GM19452 (cell line): ENCODE data around the gene TLCD3A.

Source experiments
- ATAC-seq: cut with Tn5 transposase; IDR thresholded peaks from one replicate; pipeline ENCODE4 v1.9.1; 2021; ENCODE audit not compliant: unreplicated experiment

Gene TLCD3A

GRCh38 chr17:705863-706262 is 26.5 kb upstream of the TLCD3A start:
- no peak for ATAC-seq

- ATAC-seq: no peak
Measured at GRCh38 chr17:708132-708531, 24.3 kb upstream of the TLCD3A start.

DNA sequence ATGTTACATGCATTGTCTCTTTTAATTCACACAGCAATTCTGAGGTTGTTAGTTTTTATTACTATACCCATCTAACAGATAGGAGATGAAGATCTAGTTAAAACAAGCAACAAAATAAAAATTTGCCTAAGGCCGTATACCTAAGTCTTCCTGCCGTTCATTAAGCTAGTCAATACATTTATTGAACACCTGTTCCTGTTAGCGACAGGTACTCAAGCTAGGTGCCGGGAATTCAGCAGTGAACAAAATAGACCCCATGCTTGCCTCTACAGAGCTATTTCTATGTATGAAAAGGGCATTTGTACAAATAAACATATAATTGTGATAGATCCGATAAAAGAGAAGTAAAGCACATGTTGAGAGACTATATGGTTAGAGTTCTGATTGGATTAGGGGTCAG is 14.3 kb upstream of the TLCD3A start:
- no peak for ATAC-seq

DNA sequence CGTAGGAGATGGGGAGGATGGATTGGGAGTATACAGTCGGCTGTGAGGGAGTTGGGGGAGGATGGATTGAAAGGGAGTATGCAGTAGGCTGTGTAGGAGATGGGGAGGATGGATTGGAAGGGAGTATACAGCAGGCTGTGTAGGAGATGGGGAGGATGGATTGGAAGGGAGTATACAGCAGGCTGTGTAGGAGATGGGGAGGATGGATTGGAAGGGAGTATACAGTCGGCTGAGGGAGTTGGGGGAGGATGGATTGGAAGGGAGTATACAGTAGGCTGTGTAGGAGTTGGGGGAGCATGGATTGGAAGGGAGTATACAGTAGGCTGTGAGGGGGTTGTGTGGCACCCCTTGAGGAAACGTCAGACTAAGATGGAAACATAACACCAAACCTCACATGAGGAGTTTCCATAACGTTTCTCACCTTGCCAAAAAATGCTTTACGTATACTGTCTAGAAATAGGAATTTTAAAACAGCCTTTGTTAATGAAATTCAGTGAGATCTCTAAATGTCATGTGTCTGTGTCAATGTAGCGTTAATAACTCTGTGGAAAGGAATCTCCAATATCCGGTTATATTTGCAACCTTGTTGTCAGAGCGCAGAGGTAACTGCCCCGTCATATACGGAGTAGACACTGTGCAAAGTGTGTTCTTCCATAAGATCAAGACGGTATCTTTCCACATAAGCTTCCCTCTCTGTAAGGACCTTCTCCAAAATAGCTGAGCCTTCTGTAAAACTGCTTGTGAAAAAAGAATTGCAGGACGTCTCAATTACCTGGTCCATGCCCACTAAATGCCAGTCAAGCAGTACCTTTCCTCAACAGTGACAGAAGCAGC is 11.5 kb upstream of the TLCD3A start:
- ATAC-seq: no peak

DNA sequence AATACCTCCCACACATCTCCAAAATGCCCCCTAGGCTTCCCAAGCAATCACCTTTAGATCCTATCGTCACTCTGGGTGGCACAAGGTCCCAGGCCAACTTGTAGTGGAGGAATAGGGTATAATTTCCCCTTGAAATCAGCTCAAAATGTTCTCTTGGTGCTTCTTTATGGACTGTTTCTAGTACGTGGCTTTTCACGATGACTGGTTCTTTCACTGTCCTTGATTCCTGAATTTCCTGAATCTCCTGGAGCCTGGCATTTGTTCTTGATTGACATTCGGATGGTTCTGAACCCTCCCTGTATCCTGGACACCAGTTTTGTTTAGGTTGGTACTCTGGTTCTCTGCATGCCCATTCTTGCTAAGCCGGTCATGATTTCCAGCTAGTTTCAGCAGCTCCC is 10.9 kb upstream of the TLCD3A start:
- ATAC-seq: no peak

- no peak for ATAC-seq
Measured at GRCh38 chr17:725084-725483, 7.3 kb upstream of the TLCD3A start.

DNA sequence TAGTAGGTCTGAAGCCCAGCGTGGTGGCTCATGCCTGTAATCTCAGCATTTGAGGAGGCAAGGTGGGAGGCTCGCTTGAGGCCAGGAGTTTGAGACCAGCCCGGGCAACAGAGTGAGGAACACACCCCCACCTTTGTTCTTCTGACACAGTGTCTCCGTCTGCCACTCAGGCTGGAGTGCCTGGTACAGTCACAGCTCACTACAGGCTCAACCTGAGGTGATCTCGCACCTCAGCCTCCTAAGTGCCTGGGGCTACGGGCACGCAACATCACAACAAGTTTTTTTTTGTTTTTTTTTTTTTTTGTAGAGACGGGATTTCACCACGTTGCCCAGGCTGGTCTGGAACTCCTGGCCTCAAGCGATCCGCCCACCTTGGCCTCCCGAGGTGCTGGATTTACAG is 6.7 kb upstream of the TLCD3A start:
- no peak for ATAC-seq

DNA sequence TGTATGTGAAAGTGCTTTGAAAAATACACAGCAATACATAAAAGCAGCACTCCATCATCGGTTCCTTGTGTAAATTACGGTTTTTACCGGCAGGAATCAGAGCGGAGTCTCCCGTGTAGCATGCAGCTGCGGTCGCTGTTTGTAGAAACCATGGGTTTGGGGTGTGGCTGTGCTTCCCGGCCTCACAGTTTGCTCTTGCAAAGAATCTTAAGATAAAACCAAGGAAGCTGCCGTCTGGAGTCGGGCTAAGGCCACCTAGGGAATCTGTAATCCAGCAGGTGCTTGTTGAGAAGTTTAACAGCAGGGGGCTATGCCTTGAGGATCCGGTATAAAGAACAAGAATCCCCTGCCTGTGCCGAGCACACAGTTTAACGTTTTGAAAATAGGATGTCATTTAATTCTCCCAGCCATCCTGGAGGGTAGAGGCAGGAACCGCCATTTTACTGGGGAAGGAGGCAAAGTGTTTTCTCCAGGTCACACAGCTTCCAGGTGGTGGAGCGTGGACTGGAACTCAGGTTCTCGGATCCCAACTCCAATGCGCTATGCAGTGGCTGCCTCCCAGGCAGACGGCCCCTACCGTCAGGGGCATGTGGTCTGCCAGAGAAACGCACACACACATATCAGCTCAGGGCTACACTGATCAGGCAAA is 6.0 kb upstream of the TLCD3A start:
- ATAC-seq: no peak

DNA sequence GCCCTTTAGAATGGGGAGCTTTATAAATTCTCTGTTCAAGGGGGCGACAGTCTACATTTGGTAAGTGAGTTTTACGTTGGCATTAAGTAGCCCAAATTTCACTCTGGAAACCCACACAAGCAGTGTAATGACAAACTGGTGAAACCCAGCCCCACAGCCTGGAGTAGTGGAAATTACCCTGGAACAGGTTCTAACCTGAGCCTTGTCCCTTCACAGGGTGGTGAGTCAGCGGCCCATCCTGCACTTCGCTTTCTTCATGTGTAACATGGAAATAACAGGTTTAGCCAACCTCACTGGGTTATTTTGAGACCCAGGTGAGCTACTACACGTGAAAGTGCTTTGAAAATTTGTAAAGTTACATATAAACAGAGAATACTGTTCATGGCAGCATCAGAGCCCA is 3.5 kb upstream of the TLCD3A start:
- ATAC-seq: no peak

- ATAC-seq: no peak
Measured at GRCh38 chr17:731644-732066, 741 bp upstream of the TLCD3A start.

GRCh38 chr17:732902-733720 is 715 bp downstream of the TLCD3A start:
- ATAC-seq: no peak

DNA sequence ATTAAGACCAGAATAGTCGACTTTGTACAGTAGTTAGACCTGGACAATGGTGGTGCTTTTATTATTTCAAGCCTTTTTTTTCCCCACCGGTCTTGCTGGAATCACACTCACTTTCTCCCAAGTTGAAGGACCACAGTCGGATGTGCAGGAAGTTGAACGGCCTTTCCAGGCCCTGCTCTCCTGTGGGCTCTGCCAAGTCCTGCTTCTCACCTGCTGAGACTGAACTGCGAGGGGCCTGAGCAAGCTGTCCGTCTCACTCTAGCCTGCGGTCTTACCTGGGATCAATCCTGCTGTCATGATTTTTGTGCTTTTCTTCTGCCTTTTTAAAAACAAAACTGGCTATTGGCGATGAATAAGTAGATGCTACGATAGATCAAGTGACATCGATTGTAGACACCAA is 1.3 kb downstream of the TLCD3A start:
- no peak for ATAC-seq

DNA sequence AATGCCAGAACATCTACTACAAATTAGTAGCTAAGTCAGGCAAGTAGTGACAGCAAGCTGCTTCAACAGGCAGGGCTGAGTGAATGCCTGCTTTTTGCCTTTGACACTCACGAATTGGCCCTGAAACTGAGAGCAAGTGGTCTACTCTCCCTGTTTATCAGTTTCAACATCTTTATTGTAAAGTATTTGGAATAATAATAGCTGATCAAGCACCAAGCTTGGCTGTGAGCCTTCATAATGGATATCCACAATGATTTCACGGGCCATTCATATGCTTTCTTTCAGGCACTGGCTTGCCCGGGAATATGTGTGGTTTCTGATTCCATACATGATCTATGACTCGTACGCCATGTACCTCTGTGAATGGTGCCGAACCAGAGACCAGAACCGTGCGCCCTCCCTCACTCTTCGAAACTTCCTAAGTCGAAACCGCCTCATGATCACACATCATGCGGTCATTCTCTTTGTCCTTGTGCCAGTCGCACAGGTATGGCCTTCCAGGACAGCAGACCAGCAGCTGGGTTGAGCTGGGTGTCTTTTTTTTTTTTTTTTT is 5.2 kb downstream of the TLCD3A start:
- ATAC-seq: no peak

- ATAC-seq: peak; percentile 74
Measured at GRCh38 chr17:740240-741017, 8.0 kb downstream of the TLCD3A start.

GRCh38 chr17:742147-742793 is 9.9 kb downstream of the TLCD3A start:
- no peak for ATAC-seq

DNA sequence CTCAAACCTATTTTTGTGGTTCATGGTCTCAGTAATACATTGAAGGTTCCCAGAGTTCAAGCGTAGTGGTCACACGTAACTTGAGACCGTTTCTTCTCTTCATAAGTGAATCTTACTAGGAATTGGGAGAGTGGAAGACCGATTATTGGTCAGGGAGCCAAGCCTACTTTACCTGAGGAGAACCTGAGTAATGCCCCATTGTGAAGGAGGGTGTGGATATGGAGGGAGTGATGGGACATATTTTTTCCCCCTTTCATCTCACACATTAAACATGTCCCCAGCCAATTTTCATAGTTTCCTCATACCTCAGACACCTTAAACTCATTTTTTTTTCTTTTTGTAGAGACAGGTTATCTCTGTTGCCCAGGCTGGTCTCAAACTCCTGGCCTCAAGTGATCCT is 10.7 kb downstream of the TLCD3A start:
- no peak for ATAC-seq

DNA sequence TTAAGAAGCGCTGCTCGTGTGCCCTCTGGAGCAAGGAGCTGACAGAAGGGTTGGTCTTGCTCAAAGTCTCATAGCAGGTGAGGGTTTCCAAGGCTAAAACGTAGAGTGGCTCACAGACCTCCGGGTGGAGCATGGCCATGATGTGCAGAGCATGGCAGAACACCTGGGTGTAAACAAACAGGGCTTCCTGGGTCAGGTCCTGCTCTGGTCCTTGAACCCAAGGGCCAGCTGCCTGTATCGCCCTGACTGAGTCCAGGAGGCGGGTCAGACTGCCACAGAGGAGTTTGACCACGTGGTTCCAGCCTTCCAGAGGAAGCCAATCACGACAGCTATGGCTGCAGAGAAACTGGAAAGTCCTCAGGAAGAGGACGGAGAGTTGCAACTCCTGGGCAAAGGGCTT is 12.5 kb downstream of the TLCD3A start:
- no peak for ATAC-seq

DNA sequence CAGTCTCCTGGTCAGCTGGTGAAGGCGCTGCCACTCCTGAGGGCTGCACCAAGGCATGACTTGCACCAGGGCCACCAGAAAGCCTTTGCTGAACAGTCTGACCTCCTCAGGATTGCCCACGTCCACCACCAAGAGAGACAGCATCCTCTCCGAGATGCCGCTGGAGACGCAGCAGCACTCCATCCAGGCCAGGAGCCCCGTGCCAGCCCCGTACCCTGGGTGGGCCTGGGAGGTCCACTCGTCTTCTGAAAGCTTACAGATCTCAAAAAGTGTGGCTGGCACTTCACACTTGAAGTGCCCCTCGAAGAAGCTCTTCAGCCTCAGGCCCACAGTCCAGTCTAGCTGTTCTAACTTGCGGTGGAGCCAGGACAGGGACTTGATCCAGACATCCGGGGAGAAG is 13.0 kb downstream of the TLCD3A start:
- ATAC-seq: no peak

- ATAC-seq: no peak
Measured at GRCh38 chr17:746181-746580, 13.8 kb downstream of the TLCD3A start.
